ENCODE results near the gene KLHL12. TPM values are rescaled to one million over a fixed set of nuclear protein-coding genes. Genes with fewer than 3 reads are reported as not detected.

Gene KLHL12
- total and polyA plus RNA-seq, 10 of the 15 experiments (the other 5 are each of a cell fraction or from before 2014, with no cell fraction given), result 16.0 to 53.8 (median 30.3) TPM

- no peak for ATAC-seq
- TF ChIP-seq SUZ12 (IDR thresholded peaks at IDR 0.05; ENCODE audit: unreplicated experiment) (no peak), IRF4 (IDR thresholded peaks at IDR 0.05; ENCODE audit: low read depth, low read length) (no peak), ZBTB40 (IDR thresholded peaks at IDR 0.05; ENCODE audit: borderline replicate concordance) (no peak), NRF1 (conservative IDR thresholded peaks at IDR 0.05; ENCODE audit: low read depth, low read length) (no peak)
- no peak overlapping the region for H3K9ac ChIP-seq (ENCODE audit: control insufficient read depth, insufficient read depth, low read length)
- no peak overlapping the region for H3K4me2 ChIP-seq (ENCODE audit: control insufficient read depth, insufficient read depth)
- ChIA-PET RAD21 (ENCODE audit: unreplicated experiment) (no interaction called here), POLR2A (no interaction called here), CTCF (no interaction called here), SMC1A (ENCODE audit: uncharacterized antibody, unreplicated experiment) (no interaction called here)
- H3K4me1 ChIP-seq (ENCODE audit: control insufficient read depth, insufficient read depth, low read length), result peaks cover 3% of the 10 kb centered on the region; the same call in 1 of the 2 replicates
- H3K9me3 ChIP-seq (replicated peaks; ENCODE audit: control insufficient read depth, insufficient read depth, low read length), result no peaks in the 10 kb centered on the region
- no peak for DNase-seq (ENCODE audit: low read depth, low spot score)
- no peaks in the 10 kb centered on the region for H3K79me2 ChIP-seq (ENCODE audit: control insufficient read depth, insufficient read depth, low read length)
- no peaks in the 10 kb centered on the region for H3K27me3 ChIP-seq (replicated peaks in 1 of 2; ENCODE audit: control insufficient read depth in 2 of 2, insufficient read depth in 2 of 2, low read length in 1 of 2)
- no peak overlapping the region for H2AFZ ChIP-seq (ENCODE audit: control insufficient read depth, low read depth, low read length)
- no peak for FAIRE-seq
- intact Hi-C loops (cut with micrococcal nuclease; ENCODE audit: unreplicated experiment), result no loop called here
- in situ Hi-C loops (cut with MboI), result no loop called here
- no peak overlapping the region for H3K4me3 ChIP-seq
- no peaks in the 10 kb centered on the region for H4K20me1 ChIP-seq (ENCODE audit: control insufficient read depth, insufficient read depth)
- H3K36me3 ChIP-seq (ENCODE audit: control insufficient read depth in 2 of 2, insufficient read depth in 2 of 2, low read length in 1 of 2), result no peaks in the 10 kb centered on the region
- BruUV-seq (replicated peaks), result no TSS peak
- WGBS (ENCODE audit: insufficient coverage, insufficient replicate concordance, low lambda C conversion rate, missing lambda C conversion rate), result 42% methylated on average over 6 of the region's 6 CpGs
- no peak overlapping the region for H3K27ac ChIP-seq (ENCODE audit: control insufficient read depth, insufficient read depth)
These were observed 82.1 kb downstream of the KLHL12 start for GRCh38 chr1:202844935-202845334.
